ENCODE data around the gene OR2B2. TPM values are rescaled to one million over a fixed set of nuclear protein-coding genes. Genes with fewer than 3 reads are reported as not detected.
A peak's percentile ranks its signal among the peaks of the same experiment; 100 is the strongest.

The OR2B2 gene
- total RNA-seq, 1 donor from 2014 or later = not detected

DNA sequence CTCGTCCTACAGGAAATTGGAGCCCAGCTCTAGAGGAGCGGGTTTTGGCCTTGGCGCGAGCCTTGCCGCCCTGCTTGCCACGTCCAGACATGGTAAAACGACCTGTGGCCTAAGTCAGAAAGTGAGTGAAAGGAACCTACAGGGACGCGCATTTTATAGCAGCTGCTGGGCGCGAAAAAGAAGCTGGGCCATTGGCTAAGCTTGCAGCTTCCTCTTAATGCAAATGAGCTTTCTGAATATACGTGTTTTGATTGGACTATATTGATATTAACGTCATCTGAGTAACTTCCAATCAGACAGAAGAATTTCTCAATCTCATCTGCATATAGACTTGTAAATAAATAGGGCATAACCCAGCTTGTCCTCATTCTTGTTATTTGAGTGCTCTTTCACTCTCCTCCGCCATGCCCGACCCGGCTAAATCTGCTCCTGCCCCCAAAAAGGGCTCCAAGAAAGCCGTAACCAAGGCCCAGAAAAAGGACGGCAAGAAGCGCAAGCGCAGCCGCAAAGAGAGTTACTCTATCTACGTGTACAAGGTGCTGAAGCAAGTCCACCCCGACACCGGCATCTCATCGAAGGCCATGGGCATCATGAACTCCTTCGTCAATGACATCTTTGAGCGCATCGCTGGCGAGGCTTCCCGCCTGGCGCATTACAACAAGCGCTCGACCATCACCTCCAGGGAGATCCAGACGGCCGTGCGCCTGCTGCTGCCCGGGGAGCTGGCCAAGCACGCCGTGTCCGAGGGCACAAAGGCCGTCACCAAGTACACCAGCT is 18.9 kb downstream of the OR2B2 start:
- H3K27ac Mint-ChIP-seq = no peak overlapping the region
- H3K27me3 Mint-ChIP-seq = no peaks in the 10 kb centered on the region
- no peak overlapping the region for H3K4me3 Mint-ChIP-seq
- H3K9me3 Mint-ChIP-seq = no peaks in the 10 kb centered on the region
- CTCF ChIA-PET = interaction anchor here (0.9 to 5.6 kb wide), 15 partner anchors 20 to 766 kb away, joined by 3 to 70 read pairs (median 6); a partner anchor contains a TSS
- H3K4me1 Mint-ChIP-seq = peaks cover 32% of the 10 kb centered on the region
- ATAC-seq (ENCODE audit: low read depth) = peak; percentile 71
- peak; percentile 67 for DNase-seq
- intact Hi-C loops (cut with micrococcal nuclease) = loop anchor here (1.0 to 10.0 kb wide), 16 partner anchors 21 to 1872 kb away; partner anchors contain the start of gene ABT1
- H3K36me3 Mint-ChIP-seq (ENCODE audit: low read depth) = peaks cover 9% of the 10 kb centered on the region
- POLR2A ChIA-PET = interaction anchor here (0.5 to 6.5 kb wide), 67 partner anchors 9 to 1876 kb away, joined by 3 to 626 read pairs (median 8); partner anchors contain the start of genes HFE, ZKSCAN8, ZNF184 and ZNF391
- TF ChIP-seq, protein P1, sequence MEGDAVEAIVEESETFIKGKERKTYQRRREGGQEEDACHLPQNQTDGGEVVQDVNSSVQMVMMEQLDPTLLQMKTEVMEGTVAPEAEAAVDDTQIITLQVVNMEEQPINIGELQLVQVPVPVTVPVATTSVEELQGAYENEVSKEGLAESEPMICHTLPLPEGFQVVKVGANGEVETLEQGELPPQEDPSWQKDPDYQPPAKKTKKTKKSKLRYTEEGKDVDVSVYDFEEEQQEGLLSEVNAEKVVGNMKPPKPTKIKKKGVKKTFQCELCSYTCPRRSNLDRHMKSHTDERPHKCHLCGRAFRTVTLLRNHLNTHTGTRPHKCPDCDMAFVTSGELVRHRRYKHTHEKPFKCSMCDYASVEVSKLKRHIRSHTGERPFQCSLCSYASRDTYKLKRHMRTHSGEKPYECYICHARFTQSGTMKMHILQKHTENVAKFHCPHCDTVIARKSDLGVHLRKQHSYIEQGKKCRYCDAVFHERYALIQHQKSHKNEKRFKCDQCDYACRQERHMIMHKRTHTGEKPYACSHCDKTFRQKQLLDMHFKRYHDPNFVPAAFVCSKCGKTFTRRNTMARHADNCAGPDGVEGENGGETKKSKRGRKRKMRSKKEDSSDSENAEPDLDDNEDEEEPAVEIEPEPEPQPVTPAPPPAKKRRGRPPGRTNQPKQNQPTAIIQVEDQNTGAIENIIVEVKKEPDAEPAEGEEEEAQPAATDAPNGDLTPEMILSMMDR (IDR thresholded peaks at IDR 0.05) = no peak

DNA sequence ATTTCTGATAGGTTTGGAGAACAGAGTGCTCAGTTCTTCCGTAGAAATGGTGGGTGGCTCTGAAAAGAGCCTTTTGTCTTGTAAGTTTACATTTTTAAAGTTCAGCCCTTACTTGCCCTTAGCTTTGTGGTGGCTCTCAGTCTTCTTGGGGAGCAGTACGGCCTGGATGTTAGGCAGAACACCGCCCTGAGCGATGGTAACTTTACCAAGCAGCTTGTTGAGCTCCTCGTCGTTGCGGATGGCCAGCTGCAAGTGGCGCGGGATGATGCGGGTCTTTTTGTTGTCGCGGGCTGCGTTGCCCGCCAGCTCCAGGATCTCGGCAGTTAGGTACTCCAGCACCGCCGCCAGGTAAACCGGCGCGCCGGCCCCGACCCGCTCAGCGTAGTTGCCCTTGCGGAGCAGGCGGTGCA is 19.5 kb downstream of the OR2B2 start:
- Mint-ChIP-seq H3K4me1 (peaks cover 32% of the 10 kb centered on the region), H3K36me3 (ENCODE audit: low read depth) (peaks cover 9% of the 10 kb centered on the region), H3K27ac (no peak overlapping the region), H3K4me3 (no peak overlapping the region), H3K9me3 (no peaks in the 10 kb centered on the region), H3K27me3 (no peaks in the 10 kb centered on the region)
- ATAC-seq (ENCODE audit: low read depth) (no peak), DNase-seq (peak; percentile 76)
- TF ChIP-seq, protein P1 (IDR thresholded peaks at IDR 0.05) = no peak
- ChIA-PET CTCF (interaction anchor here (0.9 to 5.6 kb wide), 14 partner anchors 19 to 766 kb away, joined by 3 to 70 read pairs (median 5); a partner anchor contains a TSS), POLR2A (interaction anchor here (0.6 to 6.5 kb wide), 59 partner anchors 9 to 1875 kb away, joined by 3 to 626 read pairs (median 12); partner anchors contain the start of genes ZKSCAN8 and ZNF184)
- intact Hi-C loops (cut with micrococcal nuclease) = loop anchor here (1.0 to 10.0 kb wide), 16 partner anchors 20 to 1872 kb away; partner anchors contain the start of gene ABT1

DNA sequence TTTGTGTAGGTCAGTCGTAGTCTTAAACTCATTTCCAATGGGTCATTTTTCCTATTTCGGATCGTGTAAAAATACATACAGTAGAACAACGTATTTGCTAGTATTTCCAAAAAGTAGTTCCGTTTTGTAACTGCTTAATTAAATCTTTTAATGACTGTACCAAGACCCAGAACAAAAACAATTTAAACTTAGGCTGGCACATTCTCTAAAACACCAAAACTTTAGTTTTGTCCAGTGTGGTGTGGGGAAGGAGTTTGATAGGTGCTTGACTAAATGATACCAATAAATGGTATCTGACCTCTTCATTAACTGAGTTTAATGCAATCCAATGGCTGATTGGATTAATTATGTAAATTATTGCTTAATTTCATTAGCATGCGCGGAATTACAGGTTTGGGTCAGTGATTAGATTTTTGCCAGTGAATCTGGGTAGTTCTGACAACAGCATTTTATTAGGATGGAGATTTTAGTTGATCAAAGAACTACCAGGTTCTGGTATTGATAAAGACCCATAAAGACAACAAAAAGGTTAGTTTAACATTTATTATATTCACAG is 20.8 kb downstream of the OR2B2 start:
- Mint-ChIP-seq H3K4me3 (no peak overlapping the region), H3K4me1 (peaks cover 32% of the 10 kb centered on the region), H3K9me3 (no peaks in the 10 kb centered on the region), H3K27me3 (no peaks in the 10 kb centered on the region), H3K36me3 (ENCODE audit: low read depth) (peaks cover 9% of the 10 kb centered on the region), H3K27ac (no peak overlapping the region)
- intact Hi-C loops (cut with micrococcal nuclease) = loop anchor here (5.0 to 10.0 kb wide), 5 partner anchors 937 to 1579 kb away; no protein-coding TSS in a partner anchor
- DNase-seq (no peak), ATAC-seq (ENCODE audit: low read depth) (no peak)
- ChIA-PET POLR2A (interaction anchor here (0.6 to 4.4 kb wide), 23 partner anchors 13 to 1870 kb away, joined by 3 to 223 read pairs (median 8); a partner anchor contains a TSS), CTCF (interaction anchor here (1.7 kb wide), 1 partner anchor 19 kb away, joined by 10 read pairs; a partner anchor contains a TSS)
- TF ChIP-seq, protein P1 (IDR thresholded peaks at IDR 0.05) = no peak

DNA sequence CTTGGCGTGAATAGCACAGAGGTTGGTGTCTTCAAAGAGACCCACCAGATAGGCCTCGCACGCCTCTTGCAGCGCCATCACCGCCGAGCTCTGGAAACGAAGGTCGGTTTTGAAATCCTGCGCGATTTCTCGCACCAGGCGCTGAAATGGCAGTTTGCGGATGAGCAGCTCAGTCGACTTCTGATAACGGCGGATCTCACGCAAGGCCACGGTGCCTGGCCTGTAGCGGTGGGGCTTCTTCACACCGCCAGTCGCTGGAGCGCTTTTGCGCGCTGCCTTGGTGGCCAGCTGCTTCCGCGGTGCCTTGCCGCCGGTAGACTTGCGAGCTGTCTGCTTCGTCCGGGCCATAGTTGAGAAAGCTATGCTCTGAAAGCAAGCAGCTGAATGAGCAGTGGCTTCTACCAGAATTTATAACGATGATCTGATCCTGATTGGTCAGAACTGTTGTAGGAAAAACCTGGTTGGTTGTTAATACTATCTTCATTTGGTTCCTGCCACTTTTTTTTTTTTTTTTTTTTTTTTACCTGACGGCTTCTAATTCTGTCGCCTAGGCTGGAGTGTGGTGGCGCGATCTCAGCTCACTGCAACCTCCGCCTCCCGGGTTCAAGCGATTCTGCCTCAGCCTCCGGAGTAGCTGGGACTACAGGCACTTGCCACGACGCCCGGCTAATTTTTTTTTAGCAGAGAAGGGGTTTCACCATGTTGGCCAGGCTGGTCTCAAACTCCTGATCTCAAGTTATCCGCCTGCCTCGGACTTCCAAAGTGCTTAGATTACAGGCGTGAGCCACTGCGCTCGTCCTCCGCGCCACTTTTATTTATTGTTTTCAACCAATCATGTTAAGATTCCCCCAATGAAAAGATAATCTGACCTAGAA is 21.5 kb downstream of the OR2B2 start:
- ATAC-seq (ENCODE audit: low read depth) (peak; percentile 41), DNase-seq (peak; percentile 61)
- no peak overlapping the region for H3K4me3 Mint-ChIP-seq
- intact Hi-C loops (cut with micrococcal nuclease) = loop anchor here (1.0 to 10.0 kb wide), 6 partner anchors 17 to 1578 kb away; a partner anchor contains a TSS
- peaks cover 32% of the 10 kb centered on the region for H3K4me1 Mint-ChIP-seq
- no peaks in the 10 kb centered on the region for H3K27me3 Mint-ChIP-seq
- no peak overlapping the region for H3K27ac Mint-ChIP-seq
- H3K9me3 Mint-ChIP-seq = no peaks in the 10 kb centered on the region
- TF ChIP-seq, protein P1 (IDR thresholded peaks at IDR 0.05) = no peak
- ChIA-PET POLR2A (interaction anchor here (0.6 to 4.4 kb wide), 54 partner anchors 11 to 1884 kb away, joined by 3 to 223 read pairs (median 6); a partner anchor contains a TSS), CTCF (interaction anchor here (0.9 to 1.7 kb wide), 8 partner anchors 17 to 95 kb away, joined by 3 to 10 read pairs (median 4); a partner anchor contains a TSS)
- H3K36me3 Mint-ChIP-seq (ENCODE audit: low read depth) = peaks cover 9% of the 10 kb centered on the region

Measured in activated B cell treated with CpG ODN at 0.5 μM for 24 hours (primary cell).